Stimulated activated CD4-positive, alpha-beta T cell treated with anti-CD3 and anti-CD28 coated beads, Interleukin-12 subunit alpha, Interleukin-12 subunit beta, amount 100 ng/mL, for 48 hours (primary cell): ENCODE results near the gene CPED1.

Experiments used
- DNase-seq, 3 donors: peaks; one replicate each; pipeline ENCODE4 v3.0.0-alpha.2; 2020; ENCODE audit warnings: low read depth in 2 of 3, low spot score in 1 of 3

Gene CPED1

DNA sequence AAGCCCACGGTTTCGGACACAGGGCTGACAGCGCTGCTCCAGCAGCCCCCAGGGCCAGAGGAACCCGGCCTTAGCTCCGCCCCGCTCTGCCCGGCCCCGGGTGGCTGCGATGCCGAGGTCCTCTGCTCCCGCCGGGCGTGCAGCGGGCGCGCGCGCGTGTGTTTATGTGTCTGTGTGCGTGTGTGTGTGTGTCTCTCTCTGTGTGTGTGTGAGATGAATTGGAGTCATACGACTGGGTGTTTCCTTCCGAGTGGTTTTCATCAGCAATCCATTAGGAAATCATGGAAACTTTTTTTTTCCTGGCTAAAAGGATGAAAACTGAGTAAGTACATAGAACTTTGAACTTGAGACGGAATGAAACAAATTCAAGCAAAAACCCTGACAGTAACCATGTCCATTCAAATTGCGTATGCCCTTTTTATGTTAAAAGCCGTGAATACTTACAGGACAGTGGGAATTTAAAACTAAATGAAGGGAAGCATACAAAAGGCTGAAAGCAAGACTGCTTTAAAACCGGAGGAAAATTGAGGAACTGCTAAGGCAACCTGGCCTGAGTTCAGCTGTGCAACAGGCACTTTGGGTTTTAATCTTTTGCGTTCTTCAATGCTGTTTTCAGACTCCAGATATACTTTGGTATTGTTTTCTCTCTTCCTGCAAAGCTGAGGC lies at the start of gene CPED1:
Gene CPED1 (plus strand): TSS at position 121 of the 666 bp plus-strand sequence. CDS start 911 bp downstream, outside the sequence.
- peak in 1 of 3 donors; percentile 23 for DNase-seq

DNA sequence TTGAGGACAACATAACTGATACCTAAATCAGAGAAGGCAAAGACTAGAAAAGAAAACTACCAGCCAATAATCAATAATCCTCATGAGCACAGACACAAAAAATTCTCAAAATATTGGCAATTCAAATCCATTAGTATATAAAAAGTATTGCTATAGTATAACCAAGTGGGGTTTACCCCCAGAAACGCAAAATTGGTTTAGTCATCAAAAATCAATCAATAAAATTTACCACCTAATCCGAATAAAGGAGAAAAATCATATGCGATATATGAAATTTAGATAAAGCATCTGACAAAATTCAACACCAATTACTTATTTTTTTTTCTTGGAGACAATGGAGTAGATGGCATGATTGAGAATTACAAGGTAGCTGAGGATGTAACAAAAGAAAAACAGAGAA lies 49.2 kb upstream of the CPED1 start:
- DNase-seq: no peak

DNA sequence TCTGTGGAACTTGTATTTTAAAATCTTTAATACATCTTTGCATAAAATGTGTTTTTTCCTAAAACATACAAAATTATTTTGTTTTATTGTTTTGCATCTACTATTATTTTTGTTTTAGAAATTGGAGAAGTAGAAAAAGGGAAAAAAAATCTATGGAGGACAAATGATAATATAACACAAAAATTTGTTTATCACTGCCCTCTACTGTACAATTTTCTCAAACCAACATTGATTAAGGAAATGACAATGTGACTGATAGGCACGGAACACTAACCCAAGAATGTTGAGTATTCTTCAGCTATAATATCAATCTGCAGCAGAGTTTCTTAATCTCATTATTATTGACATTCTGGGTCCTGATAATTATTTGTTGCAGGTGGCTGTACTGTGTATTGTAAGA lies 47.4 kb upstream of the CPED1 start:
- DNase-seq: no peak

DNA sequence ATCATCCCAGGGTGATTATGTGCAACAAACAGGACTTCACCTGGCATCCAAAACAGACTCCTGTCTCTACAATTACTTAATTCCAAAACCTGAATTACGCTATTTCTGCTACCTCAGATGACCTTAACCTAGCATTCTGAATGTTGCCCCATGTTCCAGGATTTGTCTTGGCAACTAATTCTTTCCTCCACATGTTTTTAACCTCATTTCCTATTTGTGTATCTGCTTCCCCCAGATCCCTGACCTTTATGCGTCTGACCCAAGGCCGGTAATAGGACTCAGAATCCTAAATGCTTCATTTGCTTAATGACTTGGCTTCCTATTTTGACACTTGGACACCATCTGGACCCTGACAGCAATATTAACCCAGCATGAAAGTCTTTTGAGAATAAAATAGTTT lies 46.7 kb upstream of the CPED1 start:
- DNase-seq: no peak

DNA sequence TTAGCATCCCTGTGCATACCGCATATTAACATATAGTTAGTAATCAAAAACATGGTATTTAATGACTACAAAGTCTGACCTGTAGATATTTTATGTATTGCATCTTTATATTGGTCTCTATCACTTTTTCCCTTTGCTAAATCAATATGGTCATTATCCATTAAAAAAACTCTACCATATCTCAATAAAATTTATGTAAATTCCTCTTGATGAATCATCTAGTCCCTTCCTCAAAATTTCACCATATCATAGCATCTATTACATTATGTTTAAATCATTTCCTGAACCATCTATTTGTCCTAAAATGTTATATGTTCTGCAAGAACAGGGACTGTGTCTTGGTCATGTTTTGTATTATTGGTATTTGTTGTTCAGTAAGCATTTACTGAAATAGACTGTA lies 45.6 kb upstream of the CPED1 start:
- DNase-seq: no peak

DNA sequence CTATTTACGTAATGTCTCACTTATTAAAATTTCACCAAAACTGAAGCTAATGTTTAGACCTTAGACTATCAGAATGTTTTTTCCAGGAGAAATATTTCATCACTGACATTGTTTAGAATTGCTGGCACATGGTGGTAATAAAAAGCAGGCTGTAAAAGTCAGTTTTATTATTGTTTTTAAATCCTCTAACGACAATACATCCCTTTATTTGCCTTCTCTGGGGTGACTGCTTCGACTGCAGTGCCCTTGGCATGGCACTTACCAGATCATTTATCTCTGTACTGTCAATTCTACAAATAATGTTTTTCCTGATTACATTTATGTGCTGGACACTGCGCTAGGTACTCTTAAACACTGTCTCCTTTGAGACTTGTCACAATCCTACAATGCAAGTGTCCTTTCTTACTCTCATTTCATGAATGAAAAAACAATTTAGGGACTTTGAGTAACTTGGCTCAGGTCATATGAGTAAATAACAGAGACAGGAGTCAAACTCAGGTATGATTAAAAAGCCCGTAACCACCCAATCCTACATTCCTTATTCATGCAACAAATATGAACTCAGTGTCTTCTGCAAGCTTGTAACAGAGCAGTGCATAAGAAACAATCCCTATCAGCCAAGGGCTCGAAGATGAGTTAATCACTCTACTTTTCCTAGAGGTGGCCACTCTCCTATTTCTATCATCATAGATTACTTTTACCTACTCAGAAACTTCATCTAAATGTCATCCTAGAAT lies 43.5 kb upstream of the CPED1 start:
- DNase-seq: no peak

DNA sequence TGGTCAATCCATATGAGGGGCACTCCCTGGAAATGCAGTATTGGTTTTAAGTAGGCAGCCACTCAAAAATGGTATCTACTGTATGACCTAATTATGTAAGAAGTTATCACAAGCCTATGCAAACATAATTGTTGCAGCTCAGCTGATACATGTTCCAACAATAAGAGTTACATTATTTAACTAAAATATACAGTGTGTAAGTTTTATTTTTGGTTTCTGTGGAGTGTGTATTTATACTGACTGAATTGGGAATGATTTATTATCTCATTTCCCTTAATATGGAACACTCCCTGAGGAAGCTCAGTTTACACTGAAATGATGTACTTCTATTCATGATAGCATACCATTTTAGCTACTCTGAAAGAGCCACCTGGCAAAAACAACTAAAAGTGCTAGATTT lies 40.5 kb upstream of the CPED1 start:
- no peak for DNase-seq

DNA sequence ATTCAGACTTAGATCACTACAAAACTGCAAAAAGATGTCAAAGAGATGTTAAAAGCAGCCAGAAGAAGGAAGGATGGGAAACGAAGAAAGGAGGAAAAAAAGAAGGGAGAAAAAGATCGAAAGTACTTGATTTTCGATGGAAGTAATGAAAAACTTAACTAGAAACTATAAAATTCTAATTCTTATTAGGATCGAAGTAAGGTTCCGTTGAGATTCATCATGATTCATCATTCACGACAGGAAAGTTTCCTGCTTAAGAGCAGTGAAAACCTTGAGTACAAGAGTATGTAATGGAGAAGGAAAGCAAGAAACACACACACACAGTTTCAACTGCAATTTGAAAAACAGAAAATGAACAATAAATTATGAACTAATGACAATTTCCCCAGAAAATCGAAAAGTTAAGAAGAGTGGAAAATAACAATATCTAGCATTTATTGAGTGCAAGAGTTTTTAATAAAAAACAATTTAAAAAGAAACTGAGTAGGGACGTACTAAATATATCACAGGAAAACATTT lies 39.1 kb upstream of the CPED1 start:
- DNase-seq: no peak

DNA sequence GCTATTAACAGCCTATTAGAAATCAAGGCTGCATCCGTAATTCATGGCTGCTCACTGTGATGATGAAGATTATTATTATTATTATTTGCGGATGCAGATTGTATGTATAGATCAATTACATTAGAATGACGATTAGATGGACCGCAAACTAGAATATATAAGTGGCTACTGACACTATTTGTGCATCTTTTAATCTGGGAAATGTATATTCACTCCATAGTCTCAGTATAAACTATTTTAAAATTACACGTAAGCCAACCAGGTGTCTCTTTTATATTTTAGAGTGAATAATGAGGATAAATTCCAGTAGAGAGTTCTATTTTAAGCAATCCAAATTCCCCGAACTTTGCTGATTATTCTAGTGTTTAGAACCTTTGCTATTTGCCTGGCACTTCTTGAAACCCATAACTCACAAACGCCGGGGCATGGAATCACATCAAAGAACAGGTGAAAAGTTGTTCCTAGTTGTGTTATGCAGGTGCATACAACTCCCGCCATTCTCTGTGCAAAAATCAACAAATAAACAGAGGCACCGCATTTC lies 38.4 kb upstream of the CPED1 start:
- no peak for DNase-seq

DNA sequence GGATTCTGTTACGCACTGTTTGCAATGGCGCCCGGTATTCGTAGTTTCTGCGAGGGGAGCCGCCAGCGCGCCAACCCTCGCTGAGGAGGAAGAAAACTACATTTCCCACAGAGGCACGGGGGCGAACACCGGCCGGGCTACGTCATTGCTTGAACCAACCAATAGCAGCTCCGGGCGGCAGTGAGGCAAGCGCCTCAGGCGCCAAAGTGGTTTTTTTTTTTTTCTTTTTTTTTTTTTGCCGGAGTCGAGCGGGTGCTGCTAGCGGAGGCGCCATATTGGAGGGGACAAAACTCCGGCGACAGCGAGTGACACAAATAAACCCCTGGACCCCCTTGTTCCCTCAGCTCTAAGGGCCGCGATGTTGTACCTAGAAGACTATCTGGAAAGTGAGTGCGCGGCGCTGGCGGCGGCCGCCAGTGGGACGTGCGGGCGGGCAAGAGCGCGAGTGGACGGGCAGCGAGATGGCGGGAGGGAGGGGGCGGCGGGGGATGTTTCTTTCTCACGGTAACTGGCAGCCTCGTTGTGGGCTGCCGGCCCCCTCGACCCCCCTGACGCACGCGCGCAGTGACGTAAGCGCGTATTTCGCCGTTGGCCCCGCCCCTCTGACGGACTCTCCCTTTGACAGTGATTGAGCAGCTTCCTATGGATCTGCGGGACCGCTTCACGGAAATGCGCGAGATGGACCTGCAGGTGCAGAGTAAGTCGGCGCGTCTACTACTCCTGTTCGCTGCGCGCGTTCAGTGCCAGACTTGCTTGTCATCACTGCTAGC lies 37.8 kb upstream of the CPED1 start, which contains the start of gene ING3:
Gene ING3 (plus strand): TSS at position 239 of the 770 bp plus-strand sequence. CDS start 120 bp downstream, at position 359.
- peak; percentile 93 to 96 (median 94) for DNase-seq

DNA sequence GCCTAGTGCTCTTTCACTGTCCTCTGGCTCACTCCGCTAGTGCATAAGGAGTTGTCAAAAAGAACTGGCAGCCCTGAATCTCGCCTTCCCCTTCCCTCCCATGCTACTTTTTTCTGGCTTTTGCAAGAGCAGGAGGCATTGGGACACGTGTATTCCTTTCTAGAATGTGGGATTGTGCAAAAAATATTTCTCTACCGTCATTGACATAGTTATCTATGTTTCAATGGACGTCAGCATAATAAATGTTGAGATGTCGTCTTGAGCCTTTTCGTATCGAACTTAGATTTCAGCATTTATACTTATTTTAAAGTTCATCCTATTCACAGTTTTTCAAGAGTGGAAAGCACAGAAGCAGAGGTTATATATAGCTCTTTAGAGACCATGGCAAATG lies 37.2 kb upstream of the CPED1 start:
- DNase-seq: no peak

DNA sequence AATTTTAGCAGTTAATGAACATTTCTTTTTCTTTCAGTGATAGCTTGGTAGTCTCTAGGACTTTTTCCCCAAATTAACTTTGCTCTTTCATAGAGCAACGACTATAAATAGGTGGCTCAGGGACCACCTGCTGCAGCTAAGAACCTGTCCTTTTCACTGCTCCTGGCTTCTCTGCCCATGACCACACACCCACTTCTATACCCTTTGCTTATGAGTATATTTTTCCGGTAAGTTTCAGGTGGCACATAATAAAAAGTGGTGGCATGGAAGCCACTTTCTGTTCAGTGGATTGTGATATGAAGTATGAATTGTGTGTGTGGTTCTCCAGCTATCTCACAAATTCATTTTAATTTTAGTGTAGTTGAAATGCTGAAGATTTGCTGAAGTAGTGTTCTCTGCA lies 36.7 kb upstream of the CPED1 start:
- no peak for DNase-seq

DNA sequence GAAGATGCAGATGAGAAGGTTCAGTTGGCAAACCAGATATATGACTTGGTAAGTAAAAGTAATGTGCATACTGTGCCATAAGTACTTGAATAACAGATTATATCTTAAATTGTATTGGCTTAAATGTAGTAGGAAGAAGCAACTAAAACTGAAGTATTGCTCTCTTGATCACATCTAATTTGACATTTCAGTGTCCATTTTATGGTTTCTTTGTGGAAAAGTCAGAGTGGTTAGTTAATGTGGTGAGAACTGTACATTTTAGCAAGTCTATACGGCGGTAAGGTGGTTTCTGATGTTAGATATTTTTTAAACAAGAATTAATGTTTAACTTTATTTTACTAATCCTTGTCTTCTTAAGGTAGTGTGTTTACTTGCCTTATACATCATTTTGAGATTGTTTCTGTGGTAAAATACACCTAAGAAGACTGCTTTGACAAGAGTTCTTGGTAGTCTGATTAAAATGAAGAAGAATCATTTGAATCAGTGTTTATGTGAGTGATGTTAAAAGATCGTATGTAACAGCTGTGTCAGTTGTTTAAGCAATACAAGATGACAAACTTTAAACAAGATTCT lies 32.8 kb upstream of the CPED1 start:
- no peak for DNase-seq

DNA sequence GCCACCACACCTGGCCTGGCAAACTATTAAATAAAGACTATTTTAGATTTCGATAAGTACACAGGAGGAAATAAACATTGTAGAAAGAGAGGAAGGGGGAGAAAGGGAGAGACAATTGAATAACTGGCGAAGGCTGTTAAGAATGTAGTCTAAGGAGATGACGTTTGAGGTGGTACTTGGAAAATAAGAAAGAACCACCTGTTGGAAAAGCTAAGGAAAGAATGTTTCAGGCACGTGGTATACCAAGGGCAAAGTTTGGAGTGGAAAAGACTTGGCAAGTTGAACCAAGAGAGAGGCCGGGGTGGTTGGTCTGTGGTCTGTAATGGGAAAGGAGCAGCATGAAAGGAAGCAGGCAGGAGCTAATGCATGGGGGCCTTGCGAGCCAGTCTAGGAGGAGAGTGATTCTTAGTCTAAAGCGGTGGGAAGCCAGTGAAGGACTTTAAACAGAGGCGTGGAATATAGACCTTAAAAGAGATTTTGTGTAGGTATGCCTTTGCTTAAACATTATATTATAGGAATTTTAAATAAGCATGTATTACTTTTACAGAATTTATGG lies 28.5 kb upstream of the CPED1 start:
- DNase-seq: no peak

DNA sequence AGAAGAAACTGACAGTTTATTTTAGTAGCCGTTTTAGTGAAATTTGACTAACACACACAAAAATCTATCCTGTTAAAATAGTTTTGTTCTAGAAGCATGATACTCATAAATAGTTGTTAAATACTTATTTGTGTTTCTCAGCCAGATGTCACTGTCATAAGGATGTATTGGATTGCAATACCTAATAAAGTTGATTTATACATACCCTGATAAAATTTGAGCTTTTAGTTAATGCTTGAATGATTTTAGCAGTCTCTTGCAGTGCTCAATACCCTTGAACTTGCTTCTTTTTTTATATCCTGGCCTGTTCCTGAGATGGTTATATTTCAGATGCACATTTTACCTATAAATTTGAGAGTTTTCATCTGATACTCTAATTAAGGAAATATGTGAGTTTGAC lies 27.8 kb upstream of the CPED1 start:
- DNase-seq: no peak

DNA sequence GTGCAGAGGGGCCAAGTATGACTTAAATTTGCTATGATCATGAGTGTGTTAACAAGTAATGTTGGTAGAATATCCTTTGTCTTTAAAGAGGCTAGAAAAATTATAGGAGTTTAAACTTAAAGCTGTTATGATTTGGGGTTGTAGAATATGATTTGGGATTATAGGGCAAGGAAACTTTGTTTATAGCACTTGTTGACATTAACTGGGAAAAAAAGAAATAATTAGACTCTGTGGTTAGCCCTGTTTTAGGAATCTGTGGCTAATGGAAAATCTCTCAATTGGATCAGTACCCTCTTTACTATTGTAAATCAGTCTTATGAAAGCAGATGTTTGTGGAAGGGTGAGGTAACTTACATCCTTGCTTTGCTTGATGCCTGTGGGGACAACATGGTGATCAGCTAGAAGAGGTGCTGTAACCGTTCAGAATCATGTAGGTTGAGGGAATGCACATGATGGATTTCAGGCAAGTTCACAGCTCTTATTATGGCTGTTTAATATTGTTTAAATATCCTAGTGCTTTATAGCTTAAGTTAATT lies 26.8 kb upstream of the CPED1 start:
- no peak for DNase-seq

DNA sequence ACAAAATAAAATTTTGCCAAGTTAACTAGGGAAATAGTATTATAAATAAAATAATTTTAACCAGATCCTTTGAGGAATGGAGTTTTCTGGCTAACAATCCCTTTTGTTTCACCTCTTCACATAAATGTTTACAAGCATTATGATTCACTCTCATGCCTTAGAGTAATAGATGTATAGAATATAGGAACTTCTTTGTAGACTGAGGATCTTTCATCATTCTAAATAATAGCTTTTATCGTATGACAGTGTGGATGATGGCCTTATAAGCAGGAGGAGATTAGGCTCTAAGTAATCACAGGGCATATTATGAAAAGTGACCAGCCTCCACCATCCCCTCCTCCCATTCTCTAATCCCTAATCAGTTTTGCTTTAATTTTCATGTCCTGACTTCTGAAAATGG lies 24.4 kb upstream of the CPED1 start:
- DNase-seq: no peak

DNA sequence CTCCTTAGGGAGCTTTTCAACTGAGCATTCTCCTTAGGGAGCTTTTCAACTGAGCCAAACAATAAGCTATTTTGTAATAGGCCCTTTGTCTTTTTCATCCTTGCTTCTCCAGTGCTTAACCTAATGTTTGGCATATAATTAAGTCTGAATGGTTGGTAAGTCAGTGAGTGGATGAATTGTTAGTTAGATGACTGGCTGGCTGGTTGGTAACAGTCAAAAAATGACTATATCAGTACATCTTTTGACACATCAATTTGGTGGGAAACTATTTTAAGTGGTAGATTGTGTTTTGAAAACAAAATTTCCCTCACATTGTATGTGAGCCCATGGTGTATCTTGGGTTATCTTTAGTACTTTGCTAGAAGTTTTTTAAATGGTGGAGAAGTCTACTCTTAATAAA lies 21.6 kb upstream of the CPED1 start:
- no peak for DNase-seq

DNA sequence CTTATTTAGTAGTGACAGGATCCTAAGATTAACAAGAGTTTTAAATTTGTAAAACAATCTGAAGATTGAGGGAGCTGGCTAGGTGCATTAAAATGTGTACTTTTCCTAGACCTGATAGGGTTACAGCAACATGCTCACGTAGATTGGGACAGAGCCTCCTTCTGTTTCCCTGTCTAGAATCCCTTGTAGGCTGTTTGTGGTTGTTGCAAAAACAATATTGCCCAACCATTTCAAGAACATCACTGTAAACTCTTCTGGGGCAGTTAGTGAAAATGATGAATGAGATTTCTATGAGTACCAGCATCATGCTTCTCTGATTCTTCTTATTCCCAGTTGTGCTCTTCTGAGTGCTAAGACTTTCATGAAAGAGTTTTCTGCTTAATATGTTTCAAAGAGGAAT lies 14.7 kb upstream of the CPED1 start:
- DNase-seq: no peak

DNA sequence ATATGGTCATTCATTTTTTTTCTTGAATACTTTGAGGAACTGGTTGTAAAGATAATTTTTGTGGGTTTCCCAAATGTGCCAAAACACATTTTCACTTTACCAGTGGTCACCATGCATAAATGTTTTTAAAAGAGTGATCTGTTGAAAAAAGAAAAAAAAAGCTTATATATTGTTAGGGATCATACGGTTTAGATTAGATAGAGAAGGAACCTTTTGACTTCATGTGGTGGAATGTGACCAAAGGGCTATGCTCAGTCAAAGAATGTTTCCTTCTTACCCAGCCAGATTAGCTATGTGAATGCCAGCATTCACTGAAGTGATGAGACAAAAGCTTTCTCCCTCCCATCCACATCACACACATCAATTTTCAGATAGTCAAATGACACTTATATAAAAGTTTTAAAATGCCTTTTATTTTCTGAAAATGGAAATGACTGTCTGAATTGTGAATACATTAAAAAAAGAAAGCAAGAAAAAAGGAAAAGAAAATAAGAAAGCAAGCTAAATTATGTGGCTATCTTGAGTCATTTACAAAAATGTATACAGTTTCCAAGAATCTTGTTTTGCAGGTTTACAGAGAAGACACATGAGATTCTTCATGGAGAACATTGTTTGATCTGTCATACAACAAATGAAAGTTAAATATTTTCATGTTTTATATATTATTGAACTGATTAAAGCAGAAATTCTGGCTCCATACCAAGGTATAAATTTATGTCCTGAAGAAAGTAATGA lies 8.6 kb upstream of the CPED1 start:
- DNase-seq: no peak
